Keratinocyte (primary cell): ENCODE measurements around the gene GRM4. TPM values are rescaled to one million over a fixed set of nuclear protein-coding genes. Genes with fewer than 3 reads are reported as not detected.

Source experiments
- DNase-seq: peaks from one replicate; pipeline ENCODE4 v3.0.0-alpha.2; 2011; ENCODE audit warnings: low read depth, missing footprints, low spot score
- FAIRE-seq: peaks from 2 replicates; lab custom pipeline; 2011; peaks lifted over from hg19 to GRCh38; lab: Jason Lieb, UNC
- H2AFZ ChIP-seq: 2 replicates; pipeline ENCODE4 v1.6.0; 2012; ENCODE audit warnings: low read length, control low read depth, inconsistent platforms; ENCODE audit not compliant: control insufficient read depth
- H3K27ac ChIP-seq: 2 replicates; pipeline ENCODE4 v1.5.1; 2011; ENCODE audit warnings: low read length; ENCODE audit not compliant: control insufficient read depth, insufficient read depth
- H3K27me3 ChIP-seq: 3 replicates; pipeline ENCODE4 v1.6.0; 2011; ENCODE audit warnings: low read length; ENCODE audit not compliant: control insufficient read depth, insufficient read depth; ENCODE audit errors: extremely low read depth
- H3K36me3 ChIP-seq, 2 experiments: 2 replicates in 1 of 2; 3 replicates in 1 of 2; pipeline ENCODE4 v1.5.1; 2011; ENCODE audit warnings: low read length in 2 of 2, mild to moderate bottlenecking in 1 of 2; ENCODE audit not compliant: control insufficient read depth in 2 of 2, insufficient read depth in 2 of 2; ENCODE audit errors: extremely low read depth in 1 of 2
- H3K4me1 ChIP-seq: 3 replicates; pipeline ENCODE4 v1.5.1; 2011; ENCODE audit warnings: low read length; ENCODE audit not compliant: control insufficient read depth, insufficient read depth; ENCODE audit errors: extremely low read depth
- H3K4me2 ChIP-seq: 3 replicates; pipeline ENCODE4 v1.6.0; 2011; ENCODE audit warnings: low read depth, low read length; ENCODE audit not compliant: control insufficient read depth, insufficient read depth; ENCODE audit errors: extremely low read depth
- H3K4me3 ChIP-seq, 3 experiments: fragments of 200-600 bp in 1 of 3; sonication (generic) in 1 of 3; 2 replicates in 2 of 3; 3 replicates in 1 of 3; pipeline ENCODE4 v1.5.1; 2011 to 2016; ENCODE audit warnings: low read length in 3 of 3, mild to moderate bottlenecking in 3 of 3, control low read depth in 2 of 3, inconsistent platforms in 1 of 3, low read depth in 1 of 3, mixed read lengths in 1 of 3, mixed run types in 1 of 3, moderate library complexity in 1 of 3; ENCODE audit not compliant: control insufficient read depth in 2 of 3, insufficient read depth in 2 of 3; ENCODE audit errors: extremely low read depth in 1 of 3
- H3K79me2 ChIP-seq: 2 replicates; pipeline ENCODE4 v1.6.0; 2012; ENCODE audit warnings: low read length; ENCODE audit not compliant: control insufficient read depth, insufficient read depth
- H3K9ac ChIP-seq: 3 replicates; pipeline ENCODE4 v1.6.0; 2011; ENCODE audit warnings: low read length; ENCODE audit not compliant: control insufficient read depth, insufficient read depth; ENCODE audit errors: extremely low read depth
- H3K9me1 ChIP-seq: 3 replicates; pipeline ENCODE4 v1.6.0; 2011; ENCODE audit warnings: low read length; ENCODE audit not compliant: control insufficient read depth, insufficient read depth; ENCODE audit errors: extremely low read depth
- H3K9me3 ChIP-seq: 2 replicates; pipeline ENCODE4 v1.5.1; 2012; ENCODE audit warnings: low read depth, low read length; ENCODE audit not compliant: control insufficient read depth
- H4K20me1 ChIP-seq: 3 replicates; pipeline ENCODE4 v1.6.0; 2011; ENCODE audit warnings: low read length; ENCODE audit not compliant: control insufficient read depth, insufficient read depth; ENCODE audit errors: extremely low read depth
- EZH2 ChIP-seq: IDR thresholded peaks from one replicate; pipeline ENCODE4 v1.6.1; 2012; ENCODE audit warnings: inconsistent platforms, mild to moderate bottlenecking, low read length, moderate library complexity
- dilution Hi-C: fragments of 300-500 bp; cut with MboI; formaldehyde crosslinking; loops from one replicate; pipeline ENCODE4 v1.7.0; 2020; ENCODE audit warnings: low sequenced_read_pairs; ENCODE audit not compliant: extremely low pct_ligation_motif_present
- polyA plus RNA-seq, 5 experiments: library from polyadenylated mRNA; depleted of rRNA in 3 of 5; stranded (reverse) in 3 of 5; stranded (forward) in 1 of 5; unstranded in 1 of 5; fragments of >200 nt; gene quantifications; 1 replicate in 1 of 5; 2 replicates in 3 of 5; 3 replicates in 1 of 5; pipeline versions ENCODE4 v1.2.1 to v1.2.3, GENCODE V29; 2011 to 2012; ENCODE audit warnings: missing spikeins in 2 of 5, low read depth in 1 of 5, low replicate concordance in 1 of 5
- TF ChIP-seq, protein P1 (sequence below), 3 experiments: IDR thresholded peaks in 1 of 3; conservative IDR thresholded peaks in 1 of 3; optimal IDR thresholded peaks in 1 of 3; 2 replicates in 2 of 3; 3 replicates in 1 of 3; pipeline versions ENCODE3 to v1.5.1; 2011; ENCODE audit warnings: low read length in 3 of 3, mild to moderate bottlenecking in 3 of 3, moderate library complexity in 2 of 3, control low read depth in 1 of 3, inconsistent platforms in 1 of 3; ENCODE audit not compliant: insufficient read depth in 2 of 3; ENCODE audit errors: extremely low read depth in 1 of 3

The GRM4 gene
- polyA plus RNA-seq, 1 donor (not counting 4 experiments of a cell fraction or from before 2014, with no cell fraction given): not detected

DNA sequence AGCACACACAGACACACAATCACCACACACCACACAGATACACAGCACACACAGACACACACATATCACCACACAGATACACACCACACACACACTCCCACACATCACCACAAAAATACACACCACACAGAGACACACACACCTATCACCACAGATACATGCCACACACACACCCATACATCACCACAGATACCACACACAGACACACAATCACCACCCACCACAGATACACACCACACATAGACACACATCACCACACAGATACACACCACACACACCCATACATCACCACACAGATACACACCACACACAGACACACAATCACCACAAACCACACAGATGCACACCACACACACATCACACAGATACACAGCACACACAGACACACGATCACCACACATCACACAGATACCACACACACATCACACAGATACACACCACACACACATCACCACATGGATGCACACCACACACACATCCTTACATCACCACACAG, 74.0 kb downstream of the GRM4 start:
- TF ChIP-seq, protein P1, sequence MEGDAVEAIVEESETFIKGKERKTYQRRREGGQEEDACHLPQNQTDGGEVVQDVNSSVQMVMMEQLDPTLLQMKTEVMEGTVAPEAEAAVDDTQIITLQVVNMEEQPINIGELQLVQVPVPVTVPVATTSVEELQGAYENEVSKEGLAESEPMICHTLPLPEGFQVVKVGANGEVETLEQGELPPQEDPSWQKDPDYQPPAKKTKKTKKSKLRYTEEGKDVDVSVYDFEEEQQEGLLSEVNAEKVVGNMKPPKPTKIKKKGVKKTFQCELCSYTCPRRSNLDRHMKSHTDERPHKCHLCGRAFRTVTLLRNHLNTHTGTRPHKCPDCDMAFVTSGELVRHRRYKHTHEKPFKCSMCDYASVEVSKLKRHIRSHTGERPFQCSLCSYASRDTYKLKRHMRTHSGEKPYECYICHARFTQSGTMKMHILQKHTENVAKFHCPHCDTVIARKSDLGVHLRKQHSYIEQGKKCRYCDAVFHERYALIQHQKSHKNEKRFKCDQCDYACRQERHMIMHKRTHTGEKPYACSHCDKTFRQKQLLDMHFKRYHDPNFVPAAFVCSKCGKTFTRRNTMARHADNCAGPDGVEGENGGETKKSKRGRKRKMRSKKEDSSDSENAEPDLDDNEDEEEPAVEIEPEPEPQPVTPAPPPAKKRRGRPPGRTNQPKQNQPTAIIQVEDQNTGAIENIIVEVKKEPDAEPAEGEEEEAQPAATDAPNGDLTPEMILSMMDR (optimal IDR thresholded peaks at IDR 0.05 in 1 of 3, IDR thresholded peaks at IDR 0.05 in 1 of 3, conservative IDR thresholded peaks at IDR 0.05 in 1 of 3; ENCODE audit: extremely low read depth in 1 of 3, insufficient read depth in 2 of 3, low read length in 3 of 3): no peak
- TF ChIP-seq EZH2: no peak
- Histone ChIP-seq H3K9me3 (peaks cover 4% of the 10 kb centered on the region), H3K4me1 (no peaks in the 10 kb centered on the region), H3K9ac (no peak overlapping the region), H3K36me3 (no peaks in the 10 kb centered on the region), H4K20me1 (no peaks in the 10 kb centered on the region), H3K9me1 (no peaks in the 10 kb centered on the region), H3K4me3 (no peak overlapping the region), H3K4me2 (no peak overlapping the region), H3K27me3 (peaks cover 15% of the 10 kb centered on the region), H3K79me2 (no peaks in the 10 kb centered on the region), H2AFZ (no peak overlapping the region), H3K27ac (no peak overlapping the region)
- dilution Hi-C loops: no loop called here
- DNase-seq (no peak), FAIRE-seq (peak; percentile 86)

DNA sequence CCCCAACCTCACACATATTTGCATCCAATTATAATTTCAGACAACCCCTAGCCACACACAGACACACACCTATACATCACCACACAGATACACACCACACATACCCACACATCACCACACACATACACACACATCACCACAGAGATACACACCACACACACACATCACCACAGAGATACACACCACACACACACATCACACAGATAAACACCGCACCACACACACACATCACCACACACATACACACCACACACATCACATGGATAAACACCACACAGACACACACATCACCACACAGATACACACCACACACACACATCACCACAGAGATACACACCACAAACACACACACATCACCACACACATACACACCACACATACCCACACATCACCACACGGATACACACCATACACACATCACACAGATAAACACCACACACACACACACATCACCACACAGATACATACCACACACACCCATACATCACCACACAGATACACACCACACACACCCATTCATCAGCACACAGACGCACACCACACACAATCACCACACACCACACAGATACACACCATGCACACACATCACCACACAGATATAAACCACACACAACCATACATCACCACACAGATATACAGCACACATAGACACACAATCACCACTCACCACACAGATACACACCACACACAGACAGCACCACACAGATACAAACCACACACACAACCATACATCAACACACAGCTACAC, 74.6 kb downstream of the GRM4 start:
- peak; percentile 9 for FAIRE-seq
- Histone ChIP-seq H3K4me3 (no peak overlapping the region), H3K36me3 (no peaks in the 10 kb centered on the region), H3K9ac (no peak overlapping the region), H3K4me2 (no peak overlapping the region), H3K9me1 (no peaks in the 10 kb centered on the region), H3K79me2 (no peaks in the 10 kb centered on the region), H4K20me1 (no peaks in the 10 kb centered on the region), H3K27ac (no peak overlapping the region), H2AFZ (no peak overlapping the region), H3K4me1 (peaks cover 3% of the 10 kb centered on the region), H3K27me3 (peaks cover 19% of the 10 kb centered on the region), H3K9me3 (peaks cover 4% of the 10 kb centered on the region)
- TF ChIP-seq EZH2: no peak
- TF ChIP-seq, protein P1 (optimal IDR thresholded peaks at IDR 0.05 in 1 of 3, IDR thresholded peaks at IDR 0.05 in 1 of 3, conservative IDR thresholded peaks at IDR 0.05 in 1 of 3; ENCODE audit: extremely low read depth in 1 of 3, insufficient read depth in 2 of 3, low read length in 3 of 3): no peak
- dilution Hi-C loops: no loop called here
- no peak for DNase-seq
